Measurements from ENCODE around the gene ACACA. TPM values are rescaled to one million over a fixed set of nuclear protein-coding genes. Genes with fewer than 3 reads are reported as not detected.

The ACACA gene
- total and polyA plus RNA-seq, 2 donors (not counting 3 experiments of a cell fraction or from before 2014, with no cell fraction given) = 55.3 to 124 TPM

DNA sequence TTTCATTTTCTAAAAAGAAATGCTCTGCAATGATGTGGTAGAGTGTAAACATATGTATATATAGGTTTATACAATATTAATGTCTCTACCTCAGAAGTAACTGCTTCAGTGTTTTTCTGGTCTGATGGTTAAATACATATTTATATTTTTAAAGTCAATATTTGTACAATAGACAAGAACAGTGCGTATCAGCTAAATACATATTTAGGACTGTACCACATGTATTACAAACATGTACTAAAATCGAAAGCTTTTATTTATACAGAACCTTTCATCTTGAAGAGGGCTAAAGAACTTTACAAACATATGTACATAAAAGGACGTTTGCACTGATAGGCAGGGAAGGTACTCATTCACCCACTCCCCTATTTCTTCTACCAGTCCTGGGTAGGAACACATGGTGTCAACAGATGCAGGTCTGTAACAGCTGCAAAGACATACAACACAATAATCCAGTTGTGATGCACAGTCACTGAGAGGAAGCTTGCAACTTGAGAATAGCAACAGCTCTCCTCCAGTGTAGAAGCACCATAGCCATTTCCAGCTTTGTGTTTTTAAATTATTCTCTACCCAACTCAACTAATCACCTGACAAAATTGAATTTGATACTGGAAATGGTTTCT, 237.8 kb downstream of the ACACA start:
- H3K27ac ChIP-seq (ENCODE audit: insufficient read depth, low read depth, low read length) = no peak overlapping the region
- BruUV-seq (replicated peaks) = no TSS peak
- H3K4me2 ChIP-seq (ENCODE audit: insufficient read depth, low read length) = no peak overlapping the region
- intact Hi-C loops (cut with micrococcal nuclease) (no loop called here), dilution Hi-C loops (cut with MboI; ENCODE audit: extremely low pct_ligation_motif_present, low sequenced_read_pairs) (no loop called here)
- no peaks in the 10 kb centered on the region for H3K27me3 ChIP-seq (ENCODE audit: control insufficient read depth in 2 of 2, insufficient read depth in 2 of 2, low read length in 2 of 2)
- POLR2A ChIA-PET = no interaction called here
- no peaks in the 10 kb centered on the region for H4K20me1 ChIP-seq (replicated peaks; ENCODE audit: control insufficient read depth, extremely low read depth, insufficient read depth, low read length)
- no peaks in the 10 kb centered on the region for H3K9me1 ChIP-seq (replicated peaks; ENCODE audit: control insufficient read depth, extremely low read depth, insufficient read depth, low read length)
- H3K79me2 ChIP-seq (ENCODE audit: control insufficient read depth, insufficient read depth, low read length) = no peaks in the 10 kb centered on the region
- no peak for DNase-seq (ENCODE audit: low read depth, low spot score)
- H3K4me3 ChIP-seq (replicated peaks in 1 of 3; ENCODE audit: insufficient read depth in 1 of 3, low read depth in 1 of 3, low read length in 3 of 3) = no peak overlapping the region
- no peak for FAIRE-seq
- no peak overlapping the region for H2AFZ ChIP-seq (ENCODE audit: low read depth, low read length)
- H3K4me1 ChIP-seq (ENCODE audit: control insufficient read depth, extremely low read depth, insufficient read depth, low read length) = peaks cover 3% of the 10 kb centered on the region
- CTCF ChIA-PET = interaction anchor here (1.2 kb wide), 1 partner anchor 11 kb away, joined by 7 read pairs; no protein-coding TSS in a partner anchor
- no peaks in the 10 kb centered on the region for H3K9me3 ChIP-seq (replicated peaks; ENCODE audit: control insufficient read depth, insufficient read depth, low read length)
- no peak overlapping the region for H3K9ac ChIP-seq (replicated peaks; ENCODE audit: extremely low read depth, insufficient read depth, low read length)
- TF ChIP-seq POLR2AphosphoS5 (IDR thresholded peaks at IDR 0.05; ENCODE audit: insufficient read depth, low read depth, low read length) (no peak), MYC (IDR thresholded peaks at IDR 0.05; ENCODE audit: low read depth, low read length) (no peak), MAX (IDR thresholded peaks at IDR 0.05; ENCODE audit: insufficient read depth, insufficient read length) (no peak), JUN (IDR thresholded peaks at IDR 0.05; ENCODE audit: borderline replicate concordance, insufficient read depth, insufficient read length, low read depth) (no peak), FOS (IDR thresholded peaks at IDR 0.05; ENCODE audit: borderline replicate concordance, insufficient read depth, low read length) (no peak), EZH2 (IDR thresholded peaks at IDR 0.05; ENCODE audit: borderline replicate concordance, low read depth, low read length, severe bottlenecking) (no peak), GATA2 (IDR thresholded peaks at IDR 0.05; ENCODE audit: insufficient read depth, insufficient read length, low read depth, low read length) (no peak), POLR2A (IDR thresholded peaks at IDR 0.05; ENCODE audit: low read depth, low read length) (no peak)
- TF ChIP-seq, protein P1, sequence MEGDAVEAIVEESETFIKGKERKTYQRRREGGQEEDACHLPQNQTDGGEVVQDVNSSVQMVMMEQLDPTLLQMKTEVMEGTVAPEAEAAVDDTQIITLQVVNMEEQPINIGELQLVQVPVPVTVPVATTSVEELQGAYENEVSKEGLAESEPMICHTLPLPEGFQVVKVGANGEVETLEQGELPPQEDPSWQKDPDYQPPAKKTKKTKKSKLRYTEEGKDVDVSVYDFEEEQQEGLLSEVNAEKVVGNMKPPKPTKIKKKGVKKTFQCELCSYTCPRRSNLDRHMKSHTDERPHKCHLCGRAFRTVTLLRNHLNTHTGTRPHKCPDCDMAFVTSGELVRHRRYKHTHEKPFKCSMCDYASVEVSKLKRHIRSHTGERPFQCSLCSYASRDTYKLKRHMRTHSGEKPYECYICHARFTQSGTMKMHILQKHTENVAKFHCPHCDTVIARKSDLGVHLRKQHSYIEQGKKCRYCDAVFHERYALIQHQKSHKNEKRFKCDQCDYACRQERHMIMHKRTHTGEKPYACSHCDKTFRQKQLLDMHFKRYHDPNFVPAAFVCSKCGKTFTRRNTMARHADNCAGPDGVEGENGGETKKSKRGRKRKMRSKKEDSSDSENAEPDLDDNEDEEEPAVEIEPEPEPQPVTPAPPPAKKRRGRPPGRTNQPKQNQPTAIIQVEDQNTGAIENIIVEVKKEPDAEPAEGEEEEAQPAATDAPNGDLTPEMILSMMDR (IDR thresholded peaks at IDR 0.05; ENCODE audit: extremely low read depth in 1 of 2, insufficient read depth in 1 of 2, low read depth in 1 of 2, low read length in 2 of 2) = no peak
- H3K36me3 ChIP-seq (ENCODE audit: control insufficient read depth in 2 of 2, extremely low read depth in 1 of 2, insufficient read depth in 2 of 2, low read length in 2 of 2) = peaks cover 0 to 6% of the 10 kb centered on the region in 2 experiments

All from endothelial cell of umbilical vein (primary cell).